H1 (cell line): Measurements from ENCODE around the gene BNC2. TPM values are rescaled to one million over a fixed set of nuclear protein-coding genes. Genes with fewer than 3 reads are reported as not detected.

Source experiments
- ASH2L ChIP-seq: fragments of 200-600, 300-600 bp; sonication (generic); IDR thresholded peaks from one replicate; pipeline ENCODE4 v1.7.1; 2017; ENCODE audit warnings: low read length
- BCL11A ChIP-seq, 2 experiments: IDR thresholded peaks; one replicate each; pipeline ENCODE4 v1.6.1; 2011; ENCODE audit warnings: low read depth in 2 of 2, low read length in 2 of 2, mild to moderate bottlenecking in 2 of 2
- CTCF ChIP-seq, 3 experiments: IDR thresholded peaks; 1 replicate in 2 of 3; 2 replicates in 1 of 3; pipeline versions ENCODE4 v1.5.1 to v1.6.1; 2011; ENCODE audit warnings: low read length in 3 of 3, mild to moderate bottlenecking in 3 of 3, inconsistent platforms in 2 of 3, low read depth in 1 of 3, moderate library complexity in 1 of 3; ENCODE audit not compliant: insufficient read depth in 1 of 3; ENCODE audit errors: control extremely low read depth in 1 of 3
- JUN ChIP-seq: IDR thresholded peaks from 2 replicates; pipeline ENCODE4 v1.6.1; 2011; ENCODE audit warnings: low read depth, mild to moderate bottlenecking, improper control_type of control experiment, low read length
- JUND ChIP-seq: IDR thresholded peaks from 2 replicates; pipeline ENCODE4 v1.6.1; 2011; ENCODE audit warnings: mild to moderate bottlenecking, improper control_type of control experiment, low read length
- KDM4A ChIP-seq: IDR thresholded peaks from one replicate; pipeline ENCODE4 v1.7.1; 2012; ENCODE audit warnings: low read depth, mild to moderate bottlenecking, moderate library complexity, low read length, inconsistent platforms; ENCODE audit not compliant: severe bottlenecking
- MAFK ChIP-seq: IDR thresholded peaks from 2 replicates; pipeline ENCODE4 v1.6.1; 2012; ENCODE audit warnings: low read depth, mild to moderate bottlenecking, improper control_type of control experiment, low read length
- POLR2AphosphoS5 ChIP-seq: IDR thresholded peaks from 2 replicates; pipeline ENCODE4 v1.6.1; 2011; ENCODE audit warnings: low read depth, low read length
- RBBP5 ChIP-seq: IDR thresholded peaks from 2 replicates; pipeline ENCODE4 v1.7.1; 2012; ENCODE audit warnings: low read depth, mild to moderate bottlenecking, inconsistent platforms, low read length, moderate library complexity, borderline replicate concordance
- SAP30 ChIP-seq: fragments of 300-600 bp; sonication (generic); IDR thresholded peaks from 2 replicates; pipeline ENCODE4 v1.7.1; 2012; ENCODE audit warnings: low read length, moderate library complexity, mild to moderate bottlenecking, inconsistent platforms; ENCODE audit not compliant: insufficient read depth, insufficient replicate concordance
- SIRT6 ChIP-seq: IDR thresholded peaks from one replicate; pipeline ENCODE4 v1.7.1; 2012; ENCODE audit warnings: low read length, inconsistent platforms
- SP2 ChIP-seq: IDR thresholded peaks from 2 replicates; pipeline ENCODE4 v1.6.1; 2012; ENCODE audit warnings: mild to moderate bottlenecking, low read length, inconsistent platforms
- SP4 ChIP-seq: IDR thresholded peaks from 2 replicates; pipeline ENCODE4 v1.6.1; 2012; ENCODE audit warnings: low read length, inconsistent platforms
- TCF12 ChIP-seq: IDR thresholded peaks from 2 replicates; pipeline ENCODE4 v1.6.1; 2011; ENCODE audit warnings: low read depth, mild to moderate bottlenecking, low read length
- TEAD4 ChIP-seq: IDR thresholded peaks from 2 replicates; pipeline ENCODE4 v1.6.1; 2012; ENCODE audit warnings: low read depth, low read length, inconsistent platforms, mixed read lengths
- polyA plus RNA-seq, 7 experiments: library from polyadenylated mRNA; depleted of rRNA in 3 of 7; stranded (reverse) in 5 of 7; unstranded in 2 of 7; fragments of >200 nt in 5 of 7; fragments of 200-250 nt in 2 of 7; gene quantifications; 1 replicate in 5 of 7; 2 replicates in 1 of 7; 4 replicates in 1 of 7; pipeline versions ENCODE4 v1.2.1 to v1.2.3, GENCODE V29; 2011 to 2013; ENCODE audit warnings: missing spikeins in 2 of 7, mixed read lengths in 2 of 7
- total RNA-seq: library from RNA; stranded (reverse); fragmentation: NEBNext Ultra II Directional; extraction: Animal tissue kit (Norgen Biotek cat#: 25700); gene quantifications from 2 replicates; pipeline ENCODE4 v1.2.1, GENCODE V29; 2021

The BNC2 gene
- total and polyA plus RNA-seq, 2 of the 8 experiments (the other 6 are each of a cell fraction or from before 2014, with no cell fraction given), result 16.0 to 26.8 TPM

GRCh38 chr9:16485575-16486321 is 384.7 kb downstream of the BNC2 start (continued):
- TF ChIP-seq BCL11A (IDR thresholded peaks at IDR 0.05; ENCODE audit: low read depth in 2 of 2, low read length in 2 of 2), result peak; percentile 51 to 87
- TF ChIP-seq JUN, result no peak
- peak; percentile 89 for TF ChIP-seq TCF12
- no peak for TF ChIP-seq MAFK
- no peak for TF ChIP-seq ASH2L
- no peak for TF ChIP-seq SIRT6
- TF ChIP-seq KDM4A, result no peak
- no peak for TF ChIP-seq SP4
- TF ChIP-seq POLR2AphosphoS5, result no peak
- TF ChIP-seq SP2, result no peak
- TF ChIP-seq CTCF (IDR thresholded peaks at IDR 0.05; ENCODE audit: control extremely low read depth in 1 of 3, insufficient read depth in 1 of 3, low read depth in 1 of 3, low read length in 3 of 3), result no peak
- no peak for TF ChIP-seq SAP30
- peak; percentile 91 for TF ChIP-seq TEAD4
- TF ChIP-seq JUND, result no peak
- TF ChIP-seq RBBP5, result no peak
- TF ChIP-seq, all 59 proteins: peak for 16
